Measurements from ENCODE around the gene LRRC59.

DNA sequence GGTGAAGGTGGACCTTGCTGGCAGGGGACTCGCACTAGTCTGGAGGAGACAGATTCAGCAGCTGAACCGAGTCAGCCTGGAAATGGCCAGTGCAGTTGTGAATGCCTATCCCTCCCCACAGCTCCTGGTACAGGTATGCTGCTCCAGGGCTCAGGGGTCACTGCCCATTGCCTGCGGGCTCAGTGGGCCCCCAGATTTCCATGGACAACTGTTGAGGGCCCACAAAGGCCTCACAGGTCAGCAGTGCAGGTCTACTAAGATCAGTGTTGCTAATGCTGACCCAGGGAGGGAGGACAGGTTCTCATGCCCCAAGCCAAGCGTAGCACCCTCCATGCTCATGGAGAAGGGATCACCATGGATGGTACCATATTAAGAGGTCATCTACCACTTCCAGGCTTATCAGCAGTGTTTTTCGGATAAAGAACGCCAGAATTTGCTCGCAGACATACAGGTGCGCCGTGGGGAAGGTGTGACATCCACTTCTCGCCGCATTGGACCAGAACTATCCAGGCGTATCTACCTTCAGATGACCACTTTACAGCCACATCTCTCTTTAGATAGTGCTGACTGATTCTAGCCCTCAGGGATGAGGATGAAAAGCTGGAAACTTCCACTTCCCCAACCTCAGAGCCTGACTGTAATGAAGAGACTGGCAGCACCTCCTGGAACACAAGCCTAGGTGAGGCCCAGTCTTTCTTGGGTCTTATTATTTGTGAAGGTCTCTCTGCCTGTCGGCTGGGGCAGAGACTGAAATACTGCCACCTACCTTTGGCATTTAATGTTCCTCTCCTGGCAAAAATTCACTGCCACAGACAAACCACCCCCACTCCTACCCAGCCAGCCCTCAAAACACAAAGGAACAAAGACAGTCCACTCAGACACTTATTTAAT is 16.7 kb downstream of the LRRC59 start:
- TF ChIP-seq, protein P1, sequence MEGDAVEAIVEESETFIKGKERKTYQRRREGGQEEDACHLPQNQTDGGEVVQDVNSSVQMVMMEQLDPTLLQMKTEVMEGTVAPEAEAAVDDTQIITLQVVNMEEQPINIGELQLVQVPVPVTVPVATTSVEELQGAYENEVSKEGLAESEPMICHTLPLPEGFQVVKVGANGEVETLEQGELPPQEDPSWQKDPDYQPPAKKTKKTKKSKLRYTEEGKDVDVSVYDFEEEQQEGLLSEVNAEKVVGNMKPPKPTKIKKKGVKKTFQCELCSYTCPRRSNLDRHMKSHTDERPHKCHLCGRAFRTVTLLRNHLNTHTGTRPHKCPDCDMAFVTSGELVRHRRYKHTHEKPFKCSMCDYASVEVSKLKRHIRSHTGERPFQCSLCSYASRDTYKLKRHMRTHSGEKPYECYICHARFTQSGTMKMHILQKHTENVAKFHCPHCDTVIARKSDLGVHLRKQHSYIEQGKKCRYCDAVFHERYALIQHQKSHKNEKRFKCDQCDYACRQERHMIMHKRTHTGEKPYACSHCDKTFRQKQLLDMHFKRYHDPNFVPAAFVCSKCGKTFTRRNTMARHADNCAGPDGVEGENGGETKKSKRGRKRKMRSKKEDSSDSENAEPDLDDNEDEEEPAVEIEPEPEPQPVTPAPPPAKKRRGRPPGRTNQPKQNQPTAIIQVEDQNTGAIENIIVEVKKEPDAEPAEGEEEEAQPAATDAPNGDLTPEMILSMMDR (IDR thresholded peaks at IDR 0.05; ENCODE audit: insufficient read depth, low read depth, low read length): no peak
- no peak for TF ChIP-seq EZH2 (IDR thresholded peaks at IDR 0.05; ENCODE audit: insufficient read depth, low read length)
